Ascending aorta (tissue), 2 donors: ENCODE measurements around the gene PARP8. TPM values are rescaled to one million over a fixed set of nuclear protein-coding genes. Genes with fewer than 3 reads are reported as not detected.
"Not testable (repeated sequence)": the region's sequence is repeated elsewhere in the genome, so short reads cannot be mapped to it uniquely, and the experiment has no call there.

Experiments
- DNase-seq, 2 donors: peaks; one replicate each; pipeline ENCODE4 v3.0.0-alpha.2; 2019; ENCODE audit warnings: low spot score in 2 of 2
- H3K27ac ChIP-seq, 2 donors: fragments of 200-600 bp; sonication (generic); one replicate each; pipeline ENCODE4 v1.5.1; 2016 to 2017; ENCODE audit warnings: mild to moderate bottlenecking in 1 of 2
- H3K27me3 ChIP-seq: fragments of 200-600 bp; sonication (generic); one replicate; pipeline ENCODE4 v1.5.1; 2017
- H3K36me3 ChIP-seq, 2 donors: fragments of 200-600 bp; sonication (generic); one replicate each; pipeline ENCODE4 v1.5.1; 2016
- H3K4me1 ChIP-seq, 2 donors: fragments of 200-600 bp; sonication (generic); one replicate each; pipeline ENCODE4 v1.5.1; 2016 to 2017; ENCODE audit warnings: mild to moderate bottlenecking in 1 of 2
- H3K4me3 ChIP-seq, 2 donors: fragments of 200-600 bp; sonication (generic); one replicate each; pipeline ENCODE4 v1.5.1; 2016 to 2017; ENCODE audit warnings: mild to moderate bottlenecking in 1 of 2
- H3K9me3 ChIP-seq, 2 donors: fragments of 200-600 bp; sonication (generic); one replicate each; pipeline ENCODE4 v1.5.1; 2016
- CTCF ChIP-seq, 3 experiments: fragments of 200-600 bp in 2 of 3; fragments of 450-650 bp in 1 of 3; sonication (generic) in 2 of 3; IDR thresholded peaks; one replicate each; pipeline ENCODE4 v1.5.1; 2016 to 2019; ENCODE audit warnings: antibody characterized with exemption in 3 of 3, mild to moderate bottlenecking in 1 of 3, moderate library complexity in 1 of 3
- intact Hi-C: fragments of 100-400 bp; cut with DNase I; formaldehyde crosslinking; loops from one replicate; pipeline ENCODE4 v1.15.1; 2023
- total RNA-seq: library from RNA; depleted of rRNA; stranded (reverse); fragments of >200 nt; gene quantifications from one replicate; pipeline ENCODE4 v1.1.0, GENCODE V29; 2016

PARP8 gene
- total RNA-seq, 1 donor from 2014 or later: 5.6 TPM

- Histone ChIP-seq H3K4me3 (no peak overlapping the region), H3K36me3 (peaks cover 0 to 5% of the 10 kb centered on the region in 2 donors), H3K4me1 (no peaks in the 10 kb centered on the region), H3K27me3 (no peaks in the 10 kb centered on the region), H3K27ac (no peak overlapping the region), H3K9me3 (peaks cover 5 to 9% of the 10 kb centered on the region in 2 donors)
- intact Hi-C loops: no loop called here
- no peak for DNase-seq
- TF ChIP-seq CTCF (IDR thresholded peaks at IDR 0.05): no peak
These were observed 141.2 kb downstream of the PARP8 start for GRCh38 chr5:50807661-50808060.

GRCh38 chr5:50808406-50808805, 142.0 kb downstream of the PARP8 start:
- no peak for DNase-seq
- peaks cover 0 to 5% of the 10 kb centered on the region in 2 donors for H3K36me3 ChIP-seq
- H3K27me3 ChIP-seq: no peaks in the 10 kb centered on the region
- peaks cover 0 to 1% of the 10 kb centered on the region in 2 donors for H3K9me3 ChIP-seq
- no peak overlapping the region for H3K27ac ChIP-seq
- intact Hi-C loops: no loop called here
- H3K4me1 ChIP-seq: no peaks in the 10 kb centered on the region
- no peak for TF ChIP-seq CTCF (IDR thresholded peaks at IDR 0.05)
- H3K4me3 ChIP-seq: no peak overlapping the region

DNA sequence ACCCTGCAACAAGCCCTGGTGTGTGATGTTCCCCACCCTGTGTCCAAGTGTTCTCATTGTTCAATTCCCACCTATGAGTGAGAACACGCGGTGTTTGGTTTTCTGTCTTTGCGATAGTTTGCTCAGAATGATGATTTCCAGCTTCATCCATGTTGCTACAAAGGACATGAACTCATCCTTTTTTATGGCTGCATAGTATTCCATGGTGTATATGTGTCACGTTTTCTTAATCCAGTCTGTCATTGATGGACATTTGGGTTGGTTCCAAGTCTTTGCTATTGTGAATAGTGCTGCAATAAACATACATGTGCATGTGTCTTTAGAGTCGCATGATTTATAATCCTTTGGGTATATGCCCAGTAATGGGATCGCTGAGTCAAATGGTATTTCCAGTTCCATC, 145.3 kb downstream of the PARP8 start:
- intact Hi-C loops, H3K4me3 ChIP-seq, H3K4me1 ChIP-seq, H3K36me3 ChIP-seq, DNase-seq, H3K9me3 ChIP-seq, H3K27ac ChIP-seq, H3K27me3 ChIP-seq: not testable (repeated sequence)

DNA sequence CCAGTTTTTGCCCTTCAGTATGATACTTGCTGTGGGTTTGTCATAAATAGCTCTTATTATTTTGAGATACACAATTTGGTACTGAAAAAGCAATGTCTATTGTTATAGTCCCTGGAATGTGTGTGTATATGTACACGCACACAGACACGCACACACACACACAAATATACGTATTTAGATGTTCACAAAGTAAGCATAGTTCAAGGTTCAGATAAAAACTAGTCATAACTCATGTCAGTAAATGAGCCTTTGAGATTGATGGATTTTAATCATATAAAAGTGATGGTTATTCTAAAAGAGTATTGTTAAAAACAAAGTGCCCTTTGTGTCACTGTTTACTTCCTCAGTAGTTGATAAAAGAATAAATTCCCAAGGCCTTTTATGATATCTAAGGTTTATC, 147.3 kb downstream of the PARP8 start:
- intact Hi-C loops: no loop called here
- no peaks in the 10 kb centered on the region for H3K9me3 ChIP-seq
- no peak for TF ChIP-seq CTCF (IDR thresholded peaks at IDR 0.05)
- H3K27ac ChIP-seq: no peak overlapping the region
- no peaks in the 10 kb centered on the region for H3K27me3 ChIP-seq
- no peak for DNase-seq
- H3K4me3 ChIP-seq: no peak overlapping the region
- no peaks in the 10 kb centered on the region for H3K4me1 ChIP-seq
- peaks cover 0 to 3% of the 10 kb centered on the region in 2 donors for H3K36me3 ChIP-seq

- DNase-seq: no peak
- no peaks in the 10 kb centered on the region for H3K9me3 ChIP-seq
- H3K4me3 ChIP-seq: no peak overlapping the region
- TF ChIP-seq CTCF (IDR thresholded peaks at IDR 0.05): no peak
- peaks cover 0 to 3% of the 10 kb centered on the region in 2 donors for H3K36me3 ChIP-seq
- no peaks in the 10 kb centered on the region for H3K4me1 ChIP-seq
- H3K27ac ChIP-seq: no peak overlapping the region
- intact Hi-C loops: no loop called here
- no peaks in the 10 kb centered on the region for H3K27me3 ChIP-seq
These were observed 148.1 kb downstream of the PARP8 start for GRCh38 chr5:50814556-50814955.

DNA sequence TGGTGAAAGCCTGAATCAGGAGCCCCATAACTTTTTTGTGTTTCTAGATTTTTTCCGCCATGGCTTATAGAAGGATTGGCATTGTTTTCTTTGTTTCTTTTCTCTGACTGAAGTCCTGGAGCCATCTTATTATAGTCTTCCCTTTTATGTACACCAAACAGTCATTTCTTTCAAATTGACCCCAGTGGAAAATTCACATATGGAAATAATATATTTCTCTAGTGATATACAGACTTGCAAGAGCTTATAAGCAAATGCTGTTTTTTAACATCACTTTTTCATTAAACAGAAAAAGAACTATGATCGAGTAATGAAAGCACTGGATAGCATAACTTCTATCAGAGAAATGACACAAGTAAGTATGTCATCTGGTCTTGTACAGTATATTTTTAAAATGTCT, 155.6 kb downstream of the PARP8 start:
- intact Hi-C loops: no loop called here
- no peak for TF ChIP-seq CTCF (IDR thresholded peaks at IDR 0.05)
- no peak for DNase-seq
- no peaks in the 10 kb centered on the region for H3K4me1 ChIP-seq
- H3K27ac ChIP-seq: no peak overlapping the region
- no peaks in the 10 kb centered on the region for H3K27me3 ChIP-seq
- H3K9me3 ChIP-seq: no peaks in the 10 kb centered on the region
- H3K36me3 ChIP-seq: peaks cover 2 to 13% of the 10 kb centered on the region in 2 donors
- no peak overlapping the region for H3K4me3 ChIP-seq
